ENCODE results near the gene LCP2. TPM values are rescaled to one million over a fixed set of nuclear protein-coding genes. Genes with fewer than 3 reads are reported as not detected.

The LCP2 gene
- total and polyA plus RNA-seq, 2 donors (not counting 3 experiments of a cell fraction or from before 2014, with no cell fraction given): not detected

DNA sequence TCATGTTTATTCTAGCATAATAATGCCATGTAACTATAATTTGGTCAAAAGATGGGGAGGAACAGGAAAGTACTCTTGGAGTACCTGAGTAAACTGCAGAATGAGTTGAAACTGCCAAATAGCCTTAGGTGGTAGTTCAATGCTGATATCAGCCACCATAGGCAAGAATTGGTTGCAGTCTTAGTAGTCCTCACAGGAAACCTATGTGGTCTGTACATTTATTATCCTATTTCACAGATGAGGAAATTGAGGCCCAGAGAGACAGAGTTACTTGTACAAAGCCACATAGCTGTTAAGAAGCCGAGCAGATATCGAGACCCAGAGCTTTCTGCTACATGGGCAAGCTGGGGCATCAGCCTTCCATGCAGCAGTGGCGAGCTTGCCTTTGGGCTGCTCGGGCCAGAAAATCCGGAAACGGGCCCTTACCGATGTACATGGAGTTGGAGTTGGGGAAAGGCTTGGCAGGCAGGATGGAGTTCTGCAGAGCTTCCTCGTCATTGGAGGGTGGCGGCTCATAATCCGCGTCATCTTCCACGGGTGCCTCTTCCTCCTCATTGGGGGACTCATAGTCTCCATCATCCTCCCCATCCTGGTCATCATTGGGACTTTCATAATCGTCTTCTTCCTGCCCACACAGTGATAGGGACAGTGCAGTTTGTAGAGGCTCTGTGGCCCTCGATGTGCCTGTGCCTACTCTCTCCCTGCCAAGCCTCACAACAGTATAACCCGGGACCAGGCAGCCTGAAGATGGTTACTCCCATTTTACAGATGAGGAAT, 27.1 kb downstream of the LCP2 start:
- dilution Hi-C loops (cut with MboI; ENCODE audit: extremely low pct_ligation_motif_present, low sequenced_read_pairs): no loop called here
- no peaks in the 10 kb centered on the region for H3K9me3 ChIP-seq (replicated peaks; ENCODE audit: control insufficient read depth, insufficient read depth, low read length)
- H3K4me1 ChIP-seq (ENCODE audit: control insufficient read depth, extremely low read depth, insufficient read depth, low read length): no peaks in the 10 kb centered on the region
- H3K9ac ChIP-seq (replicated peaks; ENCODE audit: extremely low read depth, insufficient read depth, low read length): no peak overlapping the region
- no peak overlapping the region for H3K27ac ChIP-seq (ENCODE audit: insufficient read depth, low read depth, low read length)
- no peak overlapping the region for H2AFZ ChIP-seq (ENCODE audit: low read depth, low read length)
- H3K79me2 ChIP-seq (ENCODE audit: control insufficient read depth, insufficient read depth, low read length): no peaks in the 10 kb centered on the region
- TF ChIP-seq FOS (IDR thresholded peaks at IDR 0.05; ENCODE audit: borderline replicate concordance, insufficient read depth, low read length) (no peak), EZH2 (IDR thresholded peaks at IDR 0.05; ENCODE audit: borderline replicate concordance, low read depth, low read length, severe bottlenecking) (no peak), MYC (IDR thresholded peaks at IDR 0.05; ENCODE audit: low read depth, low read length) (no peak), JUN (IDR thresholded peaks at IDR 0.05; ENCODE audit: borderline replicate concordance, insufficient read depth, insufficient read length, low read depth) (no peak), POLR2A (IDR thresholded peaks at IDR 0.05; ENCODE audit: low read depth, low read length) (no peak), POLR2AphosphoS5 (IDR thresholded peaks at IDR 0.05; ENCODE audit: insufficient read depth, low read depth, low read length) (no peak)
- TF ChIP-seq, protein P1, sequence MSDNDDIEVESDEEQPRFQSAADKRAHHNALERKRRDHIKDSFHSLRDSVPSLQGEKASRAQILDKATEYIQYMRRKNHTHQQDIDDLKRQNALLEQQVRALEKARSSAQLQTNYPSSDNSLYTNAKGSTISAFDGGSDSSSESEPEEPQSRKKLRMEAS (IDR thresholded peaks at IDR 0.05; ENCODE audit: insufficient read depth, insufficient read length): no peak
- no peaks in the 10 kb centered on the region for H3K36me3 ChIP-seq (ENCODE audit: control insufficient read depth in 2 of 2, extremely low read depth in 1 of 2, insufficient read depth in 2 of 2, low read length in 2 of 2)
- no TSS peak for BruUV-seq (replicated peaks)
- FAIRE-seq: no peak
- POLR2A ChIA-PET: no interaction called here
- H3K4me3 ChIP-seq (replicated peaks in 1 of 3; ENCODE audit: insufficient read depth in 1 of 3, low read depth in 1 of 3, low read length in 3 of 3): no peak overlapping the region
- H3K4me2 ChIP-seq (ENCODE audit: insufficient read depth, low read length): no peak overlapping the region
- no peak for DNase-seq (ENCODE audit: low read depth, low spot score)
- H4K20me1 ChIP-seq (replicated peaks; ENCODE audit: control insufficient read depth, extremely low read depth, insufficient read depth, low read length): no peaks in the 10 kb centered on the region
- H3K9me1 ChIP-seq (replicated peaks; ENCODE audit: control insufficient read depth, extremely low read depth, insufficient read depth, low read length): no peaks in the 10 kb centered on the region
- CTCF ChIA-PET: no interaction called here
- intact Hi-C loops (cut with micrococcal nuclease): no loop called here
- H3K27me3 ChIP-seq (ENCODE audit: control insufficient read depth in 2 of 2, insufficient read depth in 2 of 2, low read length in 2 of 2): peaks cover 13 to 19% of the 10 kb centered on the region in 2 experiments

GRCh38 chr5:170269579-170269978, 28.0 kb downstream of the LCP2 start:
- dilution Hi-C loops (cut with MboI; ENCODE audit: extremely low pct_ligation_motif_present, low sequenced_read_pairs) (no loop called here), intact Hi-C loops (cut with micrococcal nuclease) (loop anchor here (2.0 to 5.0 kb wide), 4 partner anchors 61 to 353 kb away; no protein-coding TSS in a partner anchor)
- Histone ChIP-seq H3K79me2 (ENCODE audit: control insufficient read depth, insufficient read depth, low read length) (no peaks in the 10 kb centered on the region), H3K27me3 (ENCODE audit: control insufficient read depth in 2 of 2, insufficient read depth in 2 of 2, low read length in 2 of 2) (peaks cover 15 to 24% of the 10 kb centered on the region in 2 experiments), H3K4me3 (replicated peaks in 1 of 3; ENCODE audit: insufficient read depth in 1 of 3, low read depth in 1 of 3, low read length in 3 of 3) (no peak overlapping the region), H3K4me1 (ENCODE audit: control insufficient read depth, extremely low read depth, insufficient read depth, low read length) (no peaks in the 10 kb centered on the region), H3K9ac (replicated peaks; ENCODE audit: extremely low read depth, insufficient read depth, low read length) (no peak overlapping the region), H3K9me3 (replicated peaks; ENCODE audit: control insufficient read depth, insufficient read depth, low read length) (no peaks in the 10 kb centered on the region), H4K20me1 (replicated peaks; ENCODE audit: control insufficient read depth, extremely low read depth, insufficient read depth, low read length) (no peaks in the 10 kb centered on the region), H3K27ac (ENCODE audit: insufficient read depth, low read depth, low read length) (no peak overlapping the region), H3K9me1 (replicated peaks; ENCODE audit: control insufficient read depth, extremely low read depth, insufficient read depth, low read length) (no peaks in the 10 kb centered on the region), H2AFZ (ENCODE audit: low read depth, low read length) (no peak overlapping the region), H3K4me2 (ENCODE audit: insufficient read depth, low read length) (no peak overlapping the region), H3K36me3 (ENCODE audit: control insufficient read depth in 2 of 2, extremely low read depth in 1 of 2, insufficient read depth in 2 of 2, low read length in 2 of 2) (no peaks in the 10 kb centered on the region)
- no TSS peak for BruUV-seq (replicated peaks)
- POLR2A ChIA-PET: no interaction called here
- DNase-seq (ENCODE audit: low read depth, low spot score) (peak; percentile 3), FAIRE-seq (peak; percentile 76)
- TF ChIP-seq, protein P1 (IDR thresholded peaks at IDR 0.05; ENCODE audit: insufficient read depth, insufficient read length): no peak
- TF ChIP-seq CTCF (IDR thresholded peaks at IDR 0.05; ENCODE audit: extremely low read depth in 1 of 2, insufficient read depth in 1 of 2, low read depth in 1 of 2, low read length in 2 of 2) (no peak), GATA2 (IDR thresholded peaks at IDR 0.05; ENCODE audit: insufficient read depth, insufficient read length, low read depth, low read length) (no peak), FOS (IDR thresholded peaks at IDR 0.05; ENCODE audit: borderline replicate concordance, insufficient read depth, low read length) (peak; percentile 62), POLR2A (IDR thresholded peaks at IDR 0.05; ENCODE audit: low read depth, low read length) (no peak)
- CTCF ChIA-PET: interaction anchor here (0.7 to 4.8 kb wide), 12 partner anchors 39 to 364 kb away, joined by 3 to 27 read pairs (median 4); no protein-coding TSS in a partner anchor

All from endothelial cell of umbilical vein (primary cell).